Activated CD4-positive, alpha-beta T cell treated with anti-CD3 and anti-CD28 coated beads for 24 hours (primary cell): ENCODE data around the gene NAA60.

Experiments
- DNase-seq, 2 donors: peaks; one replicate each; pipeline ENCODE4 v3.0.0-alpha.2; 2020; ENCODE audit warnings: low read depth in 2 of 2

NAA60 gene

DNA sequence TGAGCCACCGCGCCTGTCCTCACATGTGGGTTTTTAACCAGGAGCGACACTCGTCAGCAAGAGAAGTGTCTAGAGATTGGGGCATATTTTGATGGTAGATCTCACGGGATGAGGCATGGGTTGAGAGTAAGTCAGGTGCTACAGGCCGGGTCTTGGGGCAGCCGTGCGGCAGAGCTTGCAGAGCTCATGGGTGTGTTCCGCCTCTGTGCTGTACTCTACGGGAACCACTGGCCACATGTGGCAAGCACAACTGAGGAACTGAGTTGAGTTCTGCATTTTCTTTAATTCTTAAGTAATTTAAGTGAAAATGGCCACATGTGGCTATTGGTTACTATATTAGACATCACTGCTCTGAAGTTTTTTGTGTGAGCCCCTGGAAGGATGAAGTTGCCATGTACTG, 66.9 kb downstream of the NAA60 start:
- no peak for DNase-seq

DNA sequence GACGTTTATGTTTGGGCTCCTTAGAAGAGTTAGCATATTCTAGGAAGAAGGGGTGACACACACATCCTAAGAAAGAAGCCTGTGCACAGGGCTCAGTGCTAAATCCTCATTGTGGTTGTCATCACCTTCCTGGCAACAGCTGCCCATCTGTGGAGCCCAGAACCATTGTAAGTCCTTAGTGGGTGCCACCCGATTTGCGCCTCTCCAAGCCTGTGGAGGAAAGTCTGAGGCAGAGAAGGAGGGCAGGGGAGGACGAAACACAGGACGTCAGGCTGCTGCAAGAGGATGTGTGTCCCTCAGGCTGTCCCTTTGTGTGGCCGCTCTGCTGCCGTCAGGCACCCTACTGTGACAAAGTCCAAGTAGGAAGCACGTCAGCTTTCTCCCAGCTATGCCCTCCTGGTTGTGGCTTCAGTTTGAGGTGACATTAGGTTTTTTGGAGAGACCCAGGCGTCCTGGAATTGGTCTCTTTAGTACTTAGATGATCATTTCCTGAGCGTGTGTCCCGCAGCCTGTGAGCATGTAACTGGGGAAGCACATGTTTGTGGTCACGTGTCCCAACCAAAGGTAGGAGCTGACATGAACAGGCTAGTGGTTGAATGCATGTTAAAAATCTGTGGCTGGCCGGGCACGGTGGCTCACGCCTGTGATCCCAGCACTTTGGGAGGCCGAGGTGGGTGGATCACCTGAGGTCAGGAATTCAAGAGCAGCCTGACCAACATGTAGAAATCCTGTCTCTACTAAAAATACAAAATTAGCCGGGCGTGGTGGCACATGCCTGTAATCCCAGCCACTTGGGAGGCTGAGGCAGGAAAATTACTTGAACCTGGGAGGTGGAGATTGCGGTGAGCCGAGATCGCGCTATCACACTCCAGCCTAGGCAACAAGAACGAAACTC, 68.1 kb downstream of the NAA60 start:
- no peak for DNase-seq

GRCh38 chr16:3513892-3514583, 70.6 kb downstream of the NAA60 start:
- no peak for DNase-seq

DNA sequence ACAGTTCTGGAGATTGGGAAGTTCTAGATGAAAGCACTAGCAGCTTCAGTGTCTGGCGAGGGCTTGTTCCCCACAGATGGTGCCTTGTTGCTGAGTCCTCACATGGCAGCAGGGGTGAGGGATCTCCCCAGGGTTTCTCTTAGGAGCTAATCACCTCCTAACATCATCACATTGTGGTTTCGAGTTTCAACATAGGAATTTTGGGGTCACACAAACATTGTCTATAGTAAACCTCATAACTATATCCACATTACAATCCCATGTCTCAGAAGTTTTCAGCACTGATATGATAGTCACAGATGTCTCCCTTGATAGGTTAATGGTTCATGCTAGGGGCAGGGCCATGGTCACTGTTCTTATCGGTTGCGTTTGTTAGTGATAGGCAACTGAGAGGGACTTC, 71.1 kb downstream of the NAA60 start:
- DNase-seq, result no peak

DNA sequence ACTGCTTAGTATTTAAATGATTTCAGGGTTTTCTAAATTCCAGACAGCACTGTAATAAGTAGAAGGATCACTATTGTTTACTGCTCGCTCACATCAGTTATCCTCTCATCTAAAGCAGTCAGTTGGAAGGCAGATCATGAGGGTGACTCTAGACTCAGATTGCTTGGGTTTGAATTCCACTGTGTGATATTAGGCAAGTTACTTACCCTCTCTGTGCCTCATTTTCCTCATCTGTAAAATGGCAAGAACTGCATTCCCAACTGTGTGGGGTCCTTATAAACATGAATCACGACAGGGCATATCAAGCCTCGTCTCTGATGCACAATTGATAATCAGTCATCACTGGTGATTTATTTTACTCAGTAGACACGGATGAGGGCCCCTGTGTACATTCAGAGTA, 72.4 kb downstream of the NAA60 start:
- DNase-seq, result no peak

- no peak for DNase-seq
Measured at GRCh38 chr16:3518292-3518985, 75.0 kb downstream of the NAA60 start.

DNA sequence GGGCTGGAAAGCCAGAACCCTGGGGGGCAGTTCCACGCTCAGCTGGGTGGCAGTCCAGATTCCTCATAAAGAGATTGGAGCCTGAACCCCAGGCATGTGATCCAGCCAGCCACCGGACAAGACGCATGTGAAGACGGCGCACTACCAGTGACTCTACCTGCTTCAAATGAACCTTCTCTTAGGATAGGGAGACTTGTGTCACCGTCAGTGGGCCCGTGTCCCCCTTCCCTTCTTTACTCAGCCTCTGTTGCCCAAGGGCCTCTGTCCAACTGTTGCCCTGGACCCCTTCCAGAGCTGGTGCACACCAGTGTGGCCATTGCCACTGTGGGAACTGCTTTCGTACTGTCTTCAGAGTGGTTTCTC, 75.5 kb downstream of the NAA60 start:
- DNase-seq, result no peak

DNA sequence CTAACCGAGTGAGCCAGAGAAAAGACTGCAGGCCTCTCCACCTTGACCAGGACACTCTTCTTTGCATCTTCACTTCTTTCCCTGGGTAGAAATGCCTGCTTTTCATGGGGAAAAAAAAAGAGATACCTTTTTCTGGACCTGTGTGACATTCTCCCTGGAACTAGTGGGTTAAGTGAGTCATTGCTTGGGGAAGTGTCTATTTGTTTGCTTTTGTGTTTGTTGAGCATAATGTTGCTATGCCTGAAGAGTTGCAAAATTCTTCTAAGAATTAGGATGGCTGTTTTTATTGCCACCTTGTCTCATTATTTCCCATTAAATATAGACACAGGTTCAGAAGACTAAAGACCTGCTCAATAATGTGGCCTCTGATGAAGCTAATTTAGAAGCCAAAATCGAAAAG, 76.1 kb downstream of the NAA60 start:
- no peak for DNase-seq

- no peak for DNase-seq
Measured at GRCh38 chr16:3520413-3520812, 76.9 kb downstream of the NAA60 start.

GRCh38 chr16:3520841-3521240, 77.4 kb downstream of the NAA60 start:
- no peak for DNase-seq

DNA sequence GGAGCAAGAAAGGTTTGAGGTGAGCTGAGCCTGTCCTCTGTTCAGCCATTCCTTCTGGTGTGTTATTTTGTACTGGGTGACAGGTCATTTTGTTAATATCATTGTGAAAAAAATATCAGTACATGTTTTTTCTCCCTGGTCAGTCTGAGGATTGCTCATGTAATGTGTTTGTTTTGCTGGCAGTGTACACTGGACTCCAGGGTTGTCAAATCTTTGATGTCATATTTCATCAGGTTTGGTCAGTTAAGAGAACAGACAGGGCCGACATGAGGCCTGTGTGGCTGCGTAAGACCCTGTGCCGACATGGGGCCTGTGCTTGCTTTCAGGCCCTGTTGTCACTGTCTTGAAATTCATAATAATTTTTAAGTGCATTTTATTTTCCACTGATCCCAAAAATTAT, 79.8 kb downstream of the NAA60 start:
- no peak for DNase-seq

DNA sequence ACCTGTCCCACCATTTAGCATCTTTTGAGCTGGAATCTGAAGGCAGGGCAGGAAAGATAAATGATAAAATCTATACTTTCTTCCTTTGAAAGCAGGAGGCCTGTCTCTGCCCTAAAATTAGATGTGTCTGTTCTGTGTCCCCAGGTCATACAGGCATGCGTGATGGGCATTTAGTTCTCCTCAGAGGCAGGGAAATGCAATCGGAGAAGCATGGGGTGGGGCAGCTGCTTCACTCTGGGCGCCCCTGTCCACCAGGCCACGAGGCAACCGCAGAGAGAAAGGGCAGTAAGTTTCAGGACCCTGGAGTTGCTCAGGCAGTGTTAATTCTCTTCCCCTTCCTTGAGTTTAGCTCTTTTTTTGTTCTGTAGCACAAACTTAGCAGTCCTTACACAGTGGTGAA, 82.5 kb downstream of the NAA60 start:
- DNase-seq, result no peak

GRCh38 chr16:3527216-3527829, 83.8 kb downstream of the NAA60 start:
- DNase-seq, result peak; percentile 10 to 56

- no peak for DNase-seq
Measured at GRCh38 chr16:3528406-3528805, 84.9 kb downstream of the NAA60 start.

- DNase-seq, result no peak
Measured at GRCh38 chr16:3529175-3529574, 85.7 kb downstream of the NAA60 start.

DNA sequence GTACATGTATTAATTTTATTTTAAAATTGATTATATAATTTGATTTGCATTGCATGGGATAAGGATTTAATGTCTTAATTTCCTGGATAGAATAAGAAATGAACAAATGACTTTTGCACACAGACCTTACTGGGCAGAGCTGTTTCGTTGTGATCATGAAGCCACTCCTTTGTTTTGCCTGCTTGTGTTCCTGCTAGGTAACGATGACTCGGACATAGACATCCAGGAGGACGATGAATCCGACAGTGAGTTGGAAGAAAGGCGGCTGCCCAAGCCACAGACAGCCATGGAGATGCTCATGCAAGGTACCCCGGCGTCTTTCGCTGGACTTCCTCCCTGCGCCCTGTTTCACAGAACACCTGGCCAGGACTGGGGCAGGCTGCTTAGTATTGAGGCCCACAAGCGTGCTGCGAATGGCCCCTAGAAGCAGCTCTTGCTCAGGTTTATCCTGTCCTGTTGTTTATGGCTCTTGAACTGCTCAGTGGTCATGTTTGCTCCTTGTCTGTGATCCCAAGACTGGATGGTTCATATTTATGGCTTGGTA, 87.0 kb downstream of the NAA60 start:
- no peak for DNase-seq

DNA sequence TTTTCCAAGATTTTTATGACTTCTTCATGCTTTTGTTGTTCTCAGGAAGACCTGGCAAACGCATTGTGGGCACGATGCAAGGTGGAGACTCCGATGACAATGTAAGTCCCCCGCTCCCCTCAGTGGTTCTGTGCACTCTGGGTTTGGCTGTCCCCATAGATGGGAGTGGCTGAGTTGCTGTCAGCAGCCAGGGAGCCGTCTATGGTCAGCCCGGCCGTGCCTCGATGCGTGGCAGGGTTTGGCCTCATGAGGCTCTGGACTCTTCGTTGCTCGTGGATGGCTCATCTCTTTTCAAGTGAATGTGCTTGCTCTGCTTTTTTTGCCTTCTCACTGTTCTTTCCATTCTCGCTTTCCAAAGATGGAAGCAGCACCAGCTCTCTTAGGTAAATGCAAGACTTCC, 89.3 kb downstream of the NAA60 start:
- DNase-seq, result no peak

GRCh38 chr16:3534126-3534525, 90.6 kb downstream of the NAA60 start:
- no peak for DNase-seq

DNA sequence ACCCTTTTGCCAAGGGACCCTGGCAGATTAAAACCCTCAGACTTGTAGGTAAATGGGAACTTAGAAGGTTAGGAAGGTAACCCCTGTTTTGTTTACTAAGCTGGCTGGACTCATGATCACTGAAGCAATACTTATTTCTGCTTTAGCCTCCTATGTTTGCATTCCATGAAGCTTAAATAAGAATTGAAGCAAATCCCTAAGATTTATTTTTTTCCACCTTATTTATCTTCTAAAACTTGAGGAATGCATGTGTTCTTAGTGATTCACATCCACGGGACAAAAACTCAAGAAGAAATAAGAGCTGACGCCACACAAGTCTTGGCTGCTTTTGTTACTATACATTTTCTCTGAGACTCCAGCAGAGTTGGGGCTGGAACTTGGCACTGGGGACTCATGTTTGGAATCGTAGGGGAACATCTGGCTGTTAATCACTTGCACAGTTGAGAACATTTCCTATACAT, 92.8 kb downstream of the NAA60 start:
- no peak for DNase-seq
